HUES6 (cell line): ENCODE data around the gene DACH1.

Experiments
- H3K27ac ChIP-seq: 2 replicates; pipeline ENCODE4 v1.7.0; 2013; ENCODE audit warnings: low read depth, mild to moderate bottlenecking, low read length, inconsistent platforms
- H3K27me3 ChIP-seq: 2 replicates; pipeline ENCODE4 v1.6.1; 2013; ENCODE audit warnings: low read length; ENCODE audit not compliant: control insufficient read depth, insufficient read depth
- H3K36me3 ChIP-seq: 2 replicates; pipeline ENCODE4 v1.6.1; 2013; ENCODE audit warnings: low read length; ENCODE audit not compliant: control insufficient read depth, insufficient read depth
- H3K4me1 ChIP-seq: 2 replicates; pipeline ENCODE4 v1.6.1; 2013; ENCODE audit warnings: low read length; ENCODE audit not compliant: control insufficient read depth, insufficient read depth
- H3K4me3 ChIP-seq: 2 replicates; pipeline ENCODE4 v1.5.1; 2013; ENCODE audit warnings: low read depth, low read length
- H3K9ac ChIP-seq: one replicate; pipeline ENCODE4 v1.6.1; 2013; ENCODE audit warnings: mild to moderate bottlenecking, low read length
- H3K9me3 ChIP-seq: 2 replicates; pipeline ENCODE4 v1.6.1; 2013; ENCODE audit warnings: low read depth, low read length; ENCODE audit not compliant: control insufficient read depth, insufficient read depth

The DACH1 gene

GRCh38 chr13:71659404-71659803, 207.6 kb downstream of the DACH1 start:
- Histone ChIP-seq H3K27me3 (no peaks in the 10 kb centered on the region), H3K4me1 (peaks cover 11% of the 10 kb centered on the region), H3K36me3 (no peaks in the 10 kb centered on the region), H3K27ac (no peak overlapping the region), H3K9ac (no peak overlapping the region), H3K9me3 (no peaks in the 10 kb centered on the region), H3K4me3 (no peak overlapping the region)

GRCh38 chr13:71645467-71645866, 221.5 kb downstream of the DACH1 start:
- 0 out of 2 replicates have a peak, but pooled peaks cover 4% of the 10 kb centered on the region for H3K4me1 ChIP-seq
- no peak overlapping the region for H3K27ac ChIP-seq
- no peaks in the 10 kb centered on the region for H3K36me3 ChIP-seq
- no peaks in the 10 kb centered on the region for H3K27me3 ChIP-seq
- no peak overlapping the region for H3K9ac ChIP-seq
- H3K4me3 ChIP-seq, result no peak overlapping the region
- H3K9me3 ChIP-seq, result no peaks in the 10 kb centered on the region

GRCh38 chr13:71644579-71644978, 222.4 kb downstream of the DACH1 start:
- no peak overlapping the region for H3K9ac ChIP-seq
- no peaks in the 10 kb centered on the region for H3K9me3 ChIP-seq
- H3K27me3 ChIP-seq, result no peaks in the 10 kb centered on the region
- H3K36me3 ChIP-seq, result no peaks in the 10 kb centered on the region
- H3K4me3 ChIP-seq, result no peak overlapping the region
- H3K4me1 ChIP-seq, result 0 out of 2 replicates have a peak, but pooled peaks cover 4% of the 10 kb centered on the region
- H3K27ac ChIP-seq, result no peak overlapping the region

- Histone ChIP-seq H3K36me3 (no peaks in the 10 kb centered on the region), H3K27ac (no peak overlapping the region), H3K9ac (no peak overlapping the region), H3K4me1 (0 out of 2 replicates have a peak, but pooled peaks cover 4% of the 10 kb centered on the region), H3K9me3 (no peaks in the 10 kb centered on the region), H3K27me3 (no peaks in the 10 kb centered on the region), H3K4me3 (no peak overlapping the region)
These were observed 223.6 kb downstream of the DACH1 start for GRCh38 chr13:71643448-71643860.

GRCh38 chr13:71638751-71639150, 228.3 kb downstream of the DACH1 start:
- Histone ChIP-seq H3K9ac (no peak overlapping the region), H3K4me1 (peaks cover 14% of the 10 kb centered on the region), H3K4me3 (no peak overlapping the region)

GRCh38 chr13:71634602-71635443, 232.2 kb downstream of the DACH1 start:
- Histone ChIP-seq H3K4me3 (no peak overlapping the region), H3K9ac (no peak overlapping the region), H3K27ac (no peak overlapping the region), H3K4me1 (peaks cover 14% of the 10 kb centered on the region), H3K9me3 (no peaks in the 10 kb centered on the region), H3K36me3 (no peaks in the 10 kb centered on the region), H3K27me3 (no peaks in the 10 kb centered on the region)

More at GRCh38 chr13:71638751-71639150, 228.3 kb downstream of the DACH1 start:
- no peaks in the 10 kb centered on the region for H3K27me3 ChIP-seq
- H3K36me3 ChIP-seq, result no peaks in the 10 kb centered on the region
- no peaks in the 10 kb centered on the region for H3K9me3 ChIP-seq
- no peak overlapping the region for H3K27ac ChIP-seq

- no peak overlapping the region for H3K4me3 ChIP-seq
- H3K9me3 ChIP-seq, result no peaks in the 10 kb centered on the region
- peaks cover 15% of the 10 kb centered on the region for H3K4me1 ChIP-seq
- H3K27ac ChIP-seq, result no peak overlapping the region
- no peak overlapping the region for H3K9ac ChIP-seq
- H3K36me3 ChIP-seq, result no peaks in the 10 kb centered on the region
- H3K27me3 ChIP-seq, result no peaks in the 10 kb centered on the region
These were observed 232.8 kb downstream of the DACH1 start for GRCh38 chr13:71634182-71634581.

GRCh38 chr13:71632721-71633120, 234.3 kb downstream of the DACH1 start:
- Histone ChIP-seq H3K4me1 (peaks cover 27% of the 10 kb centered on the region), H3K27ac (no peak overlapping the region), H3K27me3 (no peaks in the 10 kb centered on the region)

GRCh38 chr13:71632206-71632605, 234.8 kb downstream of the DACH1 start:
- Histone ChIP-seq H3K9me3 (no peaks in the 10 kb centered on the region), H3K27me3 (no peaks in the 10 kb centered on the region), H3K27ac (no peak overlapping the region), H3K4me1 (peaks cover 32% of the 10 kb centered on the region), H3K36me3 (no peaks in the 10 kb centered on the region), H3K4me3 (no peak overlapping the region), H3K9ac (no peak overlapping the region)

More at GRCh38 chr13:71632721-71633120, 234.3 kb downstream of the DACH1 start:
- no peaks in the 10 kb centered on the region for H3K36me3 ChIP-seq
- H3K4me3 ChIP-seq, result no peak overlapping the region
- H3K9ac ChIP-seq, result no peak overlapping the region
- H3K9me3 ChIP-seq, result no peaks in the 10 kb centered on the region

- Histone ChIP-seq H3K4me3 (no peak overlapping the region), H3K27me3 (no peaks in the 10 kb centered on the region), H3K9ac (no peak overlapping the region), H3K36me3 (no peaks in the 10 kb centered on the region), H3K9me3 (no peaks in the 10 kb centered on the region), H3K27ac (no peak overlapping the region), H3K4me1 (peaks cover 22% of the 10 kb centered on the region)
These were observed 237.8 kb downstream of the DACH1 start for GRCh38 chr13:71629167-71629566.

GRCh38 chr13:71626421-71627117, 240.4 kb downstream of the DACH1 start:
- Histone ChIP-seq H3K4me1 (peaks cover 23% of the 10 kb centered on the region), H3K36me3 (no peaks in the 10 kb centered on the region), H3K4me3 (no peak overlapping the region), H3K9me3 (no peaks in the 10 kb centered on the region), H3K9ac (no peak overlapping the region), H3K27me3 (no peaks in the 10 kb centered on the region), H3K27ac (no peak overlapping the region)
